Measurements from ENCODE around the gene AADAC.

DNA sequence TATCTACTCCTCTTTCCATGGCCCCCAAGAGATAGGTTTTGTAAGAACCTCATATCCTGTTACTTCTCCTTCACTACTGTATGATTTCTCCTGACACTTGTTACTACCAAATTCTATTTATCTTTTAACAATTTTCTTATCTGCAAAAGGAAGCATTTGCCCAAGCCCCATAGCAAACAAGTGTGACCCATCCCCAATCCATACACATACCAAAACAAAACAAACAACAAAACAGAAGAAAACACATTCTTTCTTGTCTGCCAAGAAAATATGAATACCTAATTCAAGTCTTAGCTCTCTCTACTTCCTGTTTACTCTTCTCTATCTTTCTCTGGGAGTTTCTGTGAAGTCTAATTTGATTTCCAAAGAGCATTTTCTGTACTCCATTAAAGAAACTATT lies 39.0 kb upstream of the AADAC start:
- TF ChIP-seq, protein P1, sequence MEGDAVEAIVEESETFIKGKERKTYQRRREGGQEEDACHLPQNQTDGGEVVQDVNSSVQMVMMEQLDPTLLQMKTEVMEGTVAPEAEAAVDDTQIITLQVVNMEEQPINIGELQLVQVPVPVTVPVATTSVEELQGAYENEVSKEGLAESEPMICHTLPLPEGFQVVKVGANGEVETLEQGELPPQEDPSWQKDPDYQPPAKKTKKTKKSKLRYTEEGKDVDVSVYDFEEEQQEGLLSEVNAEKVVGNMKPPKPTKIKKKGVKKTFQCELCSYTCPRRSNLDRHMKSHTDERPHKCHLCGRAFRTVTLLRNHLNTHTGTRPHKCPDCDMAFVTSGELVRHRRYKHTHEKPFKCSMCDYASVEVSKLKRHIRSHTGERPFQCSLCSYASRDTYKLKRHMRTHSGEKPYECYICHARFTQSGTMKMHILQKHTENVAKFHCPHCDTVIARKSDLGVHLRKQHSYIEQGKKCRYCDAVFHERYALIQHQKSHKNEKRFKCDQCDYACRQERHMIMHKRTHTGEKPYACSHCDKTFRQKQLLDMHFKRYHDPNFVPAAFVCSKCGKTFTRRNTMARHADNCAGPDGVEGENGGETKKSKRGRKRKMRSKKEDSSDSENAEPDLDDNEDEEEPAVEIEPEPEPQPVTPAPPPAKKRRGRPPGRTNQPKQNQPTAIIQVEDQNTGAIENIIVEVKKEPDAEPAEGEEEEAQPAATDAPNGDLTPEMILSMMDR (IDR thresholded peaks at IDR 0.05) = no peak
- TF ChIP-seq POLR2A (IDR thresholded peaks at IDR 0.05) = no peak
